Fibroblast of the aortic adventitia (primary cell): Measurements from ENCODE around the gene LTO1. TPM values are rescaled to one million over a fixed set of nuclear protein-coding genes. Genes with fewer than 3 reads are reported as not detected.

Experiments used
- DNase-seq: peaks from one replicate; pipeline ENCODE4 v3.0.0-alpha.2; 2010; ENCODE audit warnings: low read depth
- H3K4me3 ChIP-seq: 2 replicates; pipeline ENCODE4 v1.5.1; 2011; ENCODE audit warnings: low read depth, mild to moderate bottlenecking, control low read depth, low read length, moderate library complexity
- total RNA-seq: library from RNA; depleted of rRNA; stranded (reverse); fragments of >200 nt; gene quantifications from 2 replicates; pipeline ENCODE4 v1.2.3, GENCODE V29; 2012; ENCODE audit warnings: low replicate concordance
- TF ChIP-seq, protein P1 (sequence below): IDR thresholded peaks from 2 replicates; pipeline ENCODE4 v1.5.1; 2011; ENCODE audit warnings: mild to moderate bottlenecking, low read length, control low read depth, inconsistent platforms; ENCODE audit not compliant: insufficient read depth

The LTO1 gene
- total RNA-seq, 1 donor: 16.4 TPM

DNA sequence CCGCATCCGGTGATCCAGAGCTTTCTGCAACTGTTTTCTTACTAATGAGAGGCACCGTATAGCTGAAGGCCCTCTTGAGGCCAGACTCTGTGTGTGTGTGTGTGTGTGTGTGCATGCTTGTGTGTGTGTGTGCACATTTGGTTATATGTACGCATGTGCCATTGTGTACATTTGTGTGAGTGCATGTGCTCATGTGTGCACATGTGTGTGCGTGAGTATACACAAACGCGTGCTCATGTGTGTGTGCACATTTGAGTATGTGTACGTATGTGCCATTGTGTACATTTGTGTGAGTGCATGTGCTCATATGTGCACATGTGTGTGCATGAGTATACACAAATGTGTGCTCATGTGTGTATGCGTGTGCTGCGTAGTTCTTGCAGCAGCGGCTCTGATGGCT lies 40.9 kb upstream of the LTO1 start:
- DNase-seq: no peak
- H3K4me3 ChIP-seq: no peak overlapping the region
- TF ChIP-seq, protein P1, sequence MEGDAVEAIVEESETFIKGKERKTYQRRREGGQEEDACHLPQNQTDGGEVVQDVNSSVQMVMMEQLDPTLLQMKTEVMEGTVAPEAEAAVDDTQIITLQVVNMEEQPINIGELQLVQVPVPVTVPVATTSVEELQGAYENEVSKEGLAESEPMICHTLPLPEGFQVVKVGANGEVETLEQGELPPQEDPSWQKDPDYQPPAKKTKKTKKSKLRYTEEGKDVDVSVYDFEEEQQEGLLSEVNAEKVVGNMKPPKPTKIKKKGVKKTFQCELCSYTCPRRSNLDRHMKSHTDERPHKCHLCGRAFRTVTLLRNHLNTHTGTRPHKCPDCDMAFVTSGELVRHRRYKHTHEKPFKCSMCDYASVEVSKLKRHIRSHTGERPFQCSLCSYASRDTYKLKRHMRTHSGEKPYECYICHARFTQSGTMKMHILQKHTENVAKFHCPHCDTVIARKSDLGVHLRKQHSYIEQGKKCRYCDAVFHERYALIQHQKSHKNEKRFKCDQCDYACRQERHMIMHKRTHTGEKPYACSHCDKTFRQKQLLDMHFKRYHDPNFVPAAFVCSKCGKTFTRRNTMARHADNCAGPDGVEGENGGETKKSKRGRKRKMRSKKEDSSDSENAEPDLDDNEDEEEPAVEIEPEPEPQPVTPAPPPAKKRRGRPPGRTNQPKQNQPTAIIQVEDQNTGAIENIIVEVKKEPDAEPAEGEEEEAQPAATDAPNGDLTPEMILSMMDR: no peak

DNA sequence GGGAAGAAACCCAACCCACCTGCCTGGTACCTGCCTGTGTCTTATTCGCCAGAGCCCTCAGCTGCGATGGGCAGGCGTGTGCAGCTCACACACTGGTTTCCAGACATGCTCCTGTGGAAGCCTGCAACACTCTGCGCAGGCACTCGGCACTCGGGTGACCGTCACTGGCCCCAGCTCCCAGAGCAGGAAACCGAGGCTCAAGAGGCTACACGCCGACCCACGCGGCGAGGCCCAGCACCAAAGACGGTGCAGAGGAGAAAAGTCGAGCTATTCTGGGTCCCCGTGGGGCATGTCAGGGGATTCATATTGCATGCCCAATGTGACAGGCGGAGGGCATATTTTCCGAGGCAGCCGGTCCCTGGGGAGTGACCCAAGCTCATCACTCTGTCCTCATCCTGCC lies 40.3 kb upstream of the LTO1 start:
- DNase-seq: no peak
- TF ChIP-seq, protein P1: no peak

DNA sequence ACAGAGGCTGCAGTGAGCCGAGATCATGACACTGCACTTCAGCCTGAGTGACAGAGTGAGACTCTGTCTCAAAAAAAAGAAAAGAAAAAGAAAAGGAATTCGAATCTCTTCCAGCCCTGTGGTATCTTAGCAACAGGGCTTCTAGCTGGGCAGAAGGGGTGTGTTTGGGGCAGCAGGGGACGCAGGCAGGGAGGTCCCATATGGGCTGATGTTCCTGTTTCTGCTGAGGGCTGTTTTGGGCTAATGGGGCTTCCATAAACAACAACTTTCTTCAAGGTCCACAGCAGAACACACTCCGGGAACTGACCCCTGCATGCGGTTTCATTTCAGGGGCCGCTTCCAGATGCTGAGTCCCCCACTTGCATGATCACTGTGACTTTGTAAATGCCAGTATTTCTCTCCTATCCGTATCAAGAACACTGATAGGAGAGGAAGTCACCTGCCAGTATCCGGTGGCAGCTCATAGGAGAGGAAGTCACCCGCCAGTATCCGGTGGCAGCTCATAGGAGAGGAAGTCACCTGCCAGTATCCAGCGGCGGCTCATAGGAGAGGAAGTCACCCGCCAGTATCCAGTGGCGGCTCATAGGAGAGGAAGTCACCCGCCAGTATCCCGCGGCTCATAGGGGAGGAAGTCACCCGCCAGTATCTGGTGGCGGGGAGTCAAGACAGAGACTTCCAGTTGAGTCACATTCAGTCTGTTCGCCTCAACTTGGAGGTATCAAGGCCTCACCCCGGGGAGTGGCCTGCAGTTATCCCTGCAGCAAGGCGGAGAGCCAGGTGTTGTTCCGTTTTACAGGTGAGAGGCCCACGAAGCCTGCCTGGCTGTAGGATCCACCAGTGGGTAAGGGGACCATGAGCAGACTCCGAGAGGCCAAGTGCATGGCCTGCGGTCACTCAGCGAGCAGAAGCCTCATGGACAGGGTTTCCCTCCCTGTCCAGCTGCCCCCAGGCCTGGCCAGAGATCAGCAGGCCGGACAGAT lies 37.0 kb upstream of the LTO1 start:
- no peak for DNase-seq
- TF ChIP-seq, protein P1: no peak
- H3K4me3 ChIP-seq: no peak overlapping the region

More for the DNA sequence above, 40.3 kb upstream of the LTO1 start:
- no peak overlapping the region for H3K4me3 ChIP-seq

DNA sequence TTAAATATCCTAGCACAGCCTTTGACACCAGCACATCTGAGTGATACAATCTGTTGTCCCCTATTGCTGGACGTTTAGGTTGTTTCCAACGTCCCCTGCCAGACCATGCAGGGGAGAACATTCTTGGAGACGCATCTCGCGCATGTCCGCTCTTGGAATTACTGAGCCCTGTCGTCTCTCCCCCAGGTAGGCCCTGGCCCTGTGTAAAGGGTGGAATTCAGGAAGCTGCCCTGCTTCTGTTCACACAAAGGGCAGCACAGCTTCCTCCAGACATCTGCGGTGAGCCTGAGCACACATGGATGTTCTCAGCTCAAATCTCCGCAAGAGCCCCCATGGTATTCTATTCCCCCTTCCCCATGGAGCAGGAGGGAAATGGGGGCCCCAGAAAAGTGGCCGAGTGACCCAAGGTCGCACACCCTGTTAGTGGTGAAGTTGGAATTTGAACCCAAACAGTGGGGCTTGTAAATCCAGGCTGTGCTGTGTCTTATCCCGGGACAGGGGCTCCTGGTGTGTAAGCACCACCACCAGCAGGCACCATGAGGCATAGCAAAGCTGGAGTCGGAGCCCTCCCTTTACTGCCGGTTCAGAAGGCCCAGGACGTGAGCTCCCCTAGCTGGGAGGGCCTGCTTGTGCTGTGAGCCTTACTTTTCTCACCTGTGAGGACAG lies 33.7 kb upstream of the LTO1 start:
- TF ChIP-seq, protein P1: no peak
- H3K4me3 ChIP-seq: no peak overlapping the region
- DNase-seq: no peak

DNA sequence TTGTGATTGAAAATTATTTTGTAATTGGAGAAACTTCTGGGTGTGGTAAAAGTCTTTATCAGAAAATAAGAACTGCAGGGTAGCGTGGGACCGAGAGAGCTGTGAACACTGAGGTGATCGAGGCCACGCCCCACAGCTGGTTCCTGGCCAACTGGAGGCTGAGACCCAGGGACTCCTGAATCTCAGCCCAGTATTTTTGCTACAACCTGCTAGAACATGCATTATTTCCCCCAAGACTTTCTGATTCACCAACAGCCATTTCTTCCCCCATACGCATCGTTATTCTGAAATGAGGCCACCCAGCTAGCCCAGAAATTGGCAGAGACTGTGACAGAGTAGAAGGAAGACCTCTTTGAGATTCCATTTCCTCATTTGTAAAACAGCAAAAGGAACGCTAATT lies 32.0 kb upstream of the LTO1 start:
- DNase-seq: no peak
- H3K4me3 ChIP-seq: no peak overlapping the region
- TF ChIP-seq, protein P1: no peak

DNA sequence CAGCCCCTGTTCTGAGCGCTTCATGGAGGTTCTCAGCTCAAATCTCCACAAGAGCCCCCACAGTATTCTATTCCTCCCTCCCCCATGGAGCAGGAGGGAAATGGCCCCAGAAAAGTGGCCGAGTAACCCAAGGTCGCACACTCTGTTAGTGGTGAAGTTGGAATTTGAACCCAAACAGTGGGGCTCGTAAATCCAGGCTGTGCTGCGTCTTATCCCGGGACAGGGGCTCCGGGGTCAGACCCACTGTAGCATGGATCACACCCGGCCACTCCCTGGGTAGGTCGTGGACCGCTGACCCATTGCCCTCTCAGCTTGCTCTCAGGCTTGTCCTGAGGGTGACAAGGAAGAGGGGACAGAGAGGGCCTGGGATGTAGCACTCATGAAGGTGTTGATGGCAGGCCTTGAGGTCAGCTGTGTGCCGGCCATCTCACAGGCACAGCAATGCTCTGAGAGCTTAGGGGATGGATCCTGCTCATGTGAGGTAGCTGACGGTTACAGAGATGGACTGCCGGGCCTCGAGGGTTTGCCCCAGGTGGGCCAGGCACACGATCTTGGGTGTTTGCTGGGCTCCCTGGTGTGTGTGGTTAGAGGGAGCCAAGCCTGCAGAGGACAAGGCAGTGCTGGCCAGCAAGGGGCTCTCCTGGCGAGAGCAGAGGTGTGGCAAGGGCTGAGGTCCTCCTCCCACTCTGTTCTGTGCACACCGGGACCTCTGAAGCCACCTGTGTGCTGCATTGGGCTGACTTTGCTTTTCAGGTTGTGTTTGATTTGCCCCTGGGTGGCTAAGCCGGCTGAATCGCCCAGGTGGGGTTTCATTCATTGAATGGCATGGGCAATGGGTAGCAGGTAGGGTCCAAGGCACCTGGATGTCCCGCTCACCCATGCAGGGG lies 31.0 kb upstream of the LTO1 start:
- no peak for DNase-seq
- no peak overlapping the region for H3K4me3 ChIP-seq
- TF ChIP-seq, protein P1: no peak
